ENCODE data around the gene EP400. TPM values are rescaled to one million over a fixed set of nuclear protein-coding genes. Genes with fewer than 3 reads are reported as not detected.

The EP400 gene
- polyA plus RNA-seq, 1 donor (not counting 4 experiments of a cell fraction or from before 2014, with no cell fraction given): 4.1 TPM

DNA sequence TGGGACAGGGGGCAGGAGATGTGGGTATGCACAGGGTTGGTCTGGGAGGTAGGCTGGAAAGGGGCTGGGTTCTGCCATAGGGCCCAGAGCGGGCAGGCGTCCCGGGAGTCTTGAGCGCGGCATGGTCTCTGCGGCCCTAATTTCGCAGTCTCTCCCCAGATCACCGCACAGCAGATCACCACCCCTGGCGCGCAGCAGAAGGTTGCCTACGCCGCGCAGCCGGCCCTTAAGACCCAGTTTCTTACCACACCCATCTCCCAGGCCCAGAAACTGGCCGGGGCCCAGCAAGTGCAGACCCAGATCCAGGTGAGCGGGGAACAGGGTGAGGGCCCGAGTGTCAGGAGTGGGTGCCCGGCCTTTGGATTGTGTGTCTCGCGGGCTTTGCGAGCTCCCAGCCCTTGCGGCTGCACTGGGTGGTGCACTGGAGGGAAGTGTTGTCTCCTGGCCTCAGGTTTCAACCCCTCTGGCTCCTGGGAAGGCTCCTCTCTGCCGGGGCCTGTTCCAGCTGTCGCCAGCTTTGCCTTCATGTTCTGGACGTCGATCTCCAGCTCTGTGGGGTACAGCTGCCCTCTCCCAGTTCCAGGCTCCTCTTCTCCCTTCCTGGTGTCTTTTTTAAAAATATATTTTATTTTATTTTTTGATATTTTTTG lies 119.7 kb downstream of the EP400 start:
- peaks cover 7 to 38% of the 10 kb centered on the region in 2 experiments for H3K36me3 ChIP-seq (ENCODE audit: control insufficient read depth in 2 of 2, extremely low read depth in 1 of 2, insufficient read depth in 2 of 2, low read length in 2 of 2)
- H3K9me1 ChIP-seq (ENCODE audit: control insufficient read depth, extremely low read depth, insufficient read depth, low read length): no peaks in the 10 kb centered on the region
- peaks cover 4% of the 10 kb centered on the region for H4K20me1 ChIP-seq (ENCODE audit: control insufficient read depth, extremely low read depth, insufficient read depth, low read length)
- TF ChIP-seq, protein P1, sequence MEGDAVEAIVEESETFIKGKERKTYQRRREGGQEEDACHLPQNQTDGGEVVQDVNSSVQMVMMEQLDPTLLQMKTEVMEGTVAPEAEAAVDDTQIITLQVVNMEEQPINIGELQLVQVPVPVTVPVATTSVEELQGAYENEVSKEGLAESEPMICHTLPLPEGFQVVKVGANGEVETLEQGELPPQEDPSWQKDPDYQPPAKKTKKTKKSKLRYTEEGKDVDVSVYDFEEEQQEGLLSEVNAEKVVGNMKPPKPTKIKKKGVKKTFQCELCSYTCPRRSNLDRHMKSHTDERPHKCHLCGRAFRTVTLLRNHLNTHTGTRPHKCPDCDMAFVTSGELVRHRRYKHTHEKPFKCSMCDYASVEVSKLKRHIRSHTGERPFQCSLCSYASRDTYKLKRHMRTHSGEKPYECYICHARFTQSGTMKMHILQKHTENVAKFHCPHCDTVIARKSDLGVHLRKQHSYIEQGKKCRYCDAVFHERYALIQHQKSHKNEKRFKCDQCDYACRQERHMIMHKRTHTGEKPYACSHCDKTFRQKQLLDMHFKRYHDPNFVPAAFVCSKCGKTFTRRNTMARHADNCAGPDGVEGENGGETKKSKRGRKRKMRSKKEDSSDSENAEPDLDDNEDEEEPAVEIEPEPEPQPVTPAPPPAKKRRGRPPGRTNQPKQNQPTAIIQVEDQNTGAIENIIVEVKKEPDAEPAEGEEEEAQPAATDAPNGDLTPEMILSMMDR (optimal IDR thresholded peaks at IDR 0.05 in 1 of 3, IDR thresholded peaks at IDR 0.05 in 1 of 3, conservative IDR thresholded peaks at IDR 0.05 in 1 of 3; ENCODE audit: extremely low read depth in 1 of 3, insufficient read depth in 2 of 3, low read length in 3 of 3): no peak
- TF ChIP-seq EZH2 (IDR thresholded peaks at IDR 0.05; ENCODE audit: low read length): no peak
- no peaks in the 10 kb centered on the region for H3K27me3 ChIP-seq (ENCODE audit: control insufficient read depth, extremely low read depth, insufficient read depth, low read length)
- no peaks in the 10 kb centered on the region for H3K4me1 ChIP-seq (ENCODE audit: control insufficient read depth, extremely low read depth, insufficient read depth, low read length)
- FAIRE-seq (no peak), DNase-seq (ENCODE audit: low read depth, low spot score) (no peak)
- no peaks in the 10 kb centered on the region for H3K79me2 ChIP-seq (ENCODE audit: control insufficient read depth, insufficient read depth, low read length)
- H3K27ac ChIP-seq (ENCODE audit: control insufficient read depth, insufficient read depth, low read length): no peak overlapping the region
- H3K4me3 ChIP-seq (ENCODE audit: control insufficient read depth in 2 of 3, extremely low read depth in 1 of 3, insufficient read depth in 2 of 3, low read depth in 1 of 3, low read length in 3 of 3): no peak overlapping the region
- no peak overlapping the region for H2AFZ ChIP-seq (ENCODE audit: control insufficient read depth, low read length)
- no peak overlapping the region for H3K4me2 ChIP-seq (ENCODE audit: control insufficient read depth, extremely low read depth, insufficient read depth, low read depth, low read length)
- dilution Hi-C loops (cut with MboI; ENCODE audit: extremely low pct_ligation_motif_present, low sequenced_read_pairs): no loop called here
- H3K9me3 ChIP-seq (ENCODE audit: control insufficient read depth, low read depth, low read length): no peaks in the 10 kb centered on the region
- H3K9ac ChIP-seq (ENCODE audit: control insufficient read depth, extremely low read depth, insufficient read depth, low read length): no peak overlapping the region

DNA sequence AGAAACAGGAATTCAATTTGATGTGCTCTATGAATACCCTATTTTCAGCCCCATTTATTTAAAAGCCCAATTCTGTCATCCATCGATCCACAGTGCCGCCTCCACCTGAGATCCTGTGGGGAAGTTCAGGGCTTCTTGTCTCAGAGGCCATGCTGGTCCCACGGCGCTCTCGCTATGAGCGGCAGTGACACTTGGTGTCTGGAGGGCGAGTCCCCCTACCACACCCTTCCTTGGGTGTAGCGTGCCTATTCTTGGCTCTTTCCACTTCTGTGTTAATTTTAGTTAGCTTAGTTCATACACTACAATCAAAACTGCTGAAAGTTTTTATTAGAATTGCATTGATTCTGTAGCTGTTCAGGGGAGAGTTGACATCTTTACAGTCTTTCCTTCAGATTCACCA lies 120.6 kb downstream of the EP400 start:
- H2AFZ ChIP-seq (ENCODE audit: control insufficient read depth, low read length): no peak overlapping the region
- no peak overlapping the region for H3K9ac ChIP-seq (ENCODE audit: control insufficient read depth, extremely low read depth, insufficient read depth, low read length)
- H3K9me1 ChIP-seq (ENCODE audit: control insufficient read depth, extremely low read depth, insufficient read depth, low read length): no peaks in the 10 kb centered on the region
- FAIRE-seq: no peak
- dilution Hi-C loops (cut with MboI; ENCODE audit: extremely low pct_ligation_motif_present, low sequenced_read_pairs): no loop called here
- no peaks in the 10 kb centered on the region for H3K27me3 ChIP-seq (ENCODE audit: control insufficient read depth, extremely low read depth, insufficient read depth, low read length)
- no peaks in the 10 kb centered on the region for H3K9me3 ChIP-seq (ENCODE audit: control insufficient read depth, low read depth, low read length)
- no peak for DNase-seq (ENCODE audit: low read depth, low spot score)
- H3K4me3 ChIP-seq (ENCODE audit: control insufficient read depth in 2 of 3, extremely low read depth in 1 of 3, insufficient read depth in 2 of 3, low read depth in 1 of 3, low read length in 3 of 3): no peak overlapping the region
- no peaks in the 10 kb centered on the region for H3K79me2 ChIP-seq (ENCODE audit: control insufficient read depth, insufficient read depth, low read length)
- H3K4me2 ChIP-seq (ENCODE audit: control insufficient read depth, extremely low read depth, insufficient read depth, low read depth, low read length): no peak overlapping the region
- no peak overlapping the region for H3K27ac ChIP-seq (ENCODE audit: control insufficient read depth, insufficient read depth, low read length)
- peaks cover 5 to 40% of the 10 kb centered on the region in 2 experiments for H3K36me3 ChIP-seq (ENCODE audit: control insufficient read depth in 2 of 2, extremely low read depth in 1 of 2, insufficient read depth in 2 of 2, low read length in 2 of 2)
- peaks cover 4% of the 10 kb centered on the region for H4K20me1 ChIP-seq (ENCODE audit: control insufficient read depth, extremely low read depth, insufficient read depth, low read length)
- TF ChIP-seq EZH2 (IDR thresholded peaks at IDR 0.05; ENCODE audit: low read length): no peak
- TF ChIP-seq, protein P1 (optimal IDR thresholded peaks at IDR 0.05 in 1 of 3, IDR thresholded peaks at IDR 0.05 in 1 of 3, conservative IDR thresholded peaks at IDR 0.05 in 1 of 3; ENCODE audit: extremely low read depth in 1 of 3, insufficient read depth in 2 of 3, low read length in 3 of 3): no peak
- H3K4me1 ChIP-seq (ENCODE audit: control insufficient read depth, extremely low read depth, insufficient read depth, low read length): no peaks in the 10 kb centered on the region
